CD8-positive, alpha-beta memory T cell (primary cell): Measurements from ENCODE around the gene ERBB2. TPM values are rescaled to one million over a fixed set of nuclear protein-coding genes. Genes with fewer than 3 reads are reported as not detected.
"Not testable (repeated sequence)": the region's sequence is repeated elsewhere in the genome, so short reads cannot be mapped to it uniquely, and the experiment has no call there.

Experiments
- CTCF ChIA-PET: fragments of 350-600 bp; sonication (Branson Sonifier 250); formaldehyde crosslinking; loops from one replicate; lab custom pipeline; 2021; ENCODE audit warnings: antibody characterized with exemption; lab: Charles Lee
- POLR2A ChIA-PET: fragments of 350-600 bp; sonication (Branson Sonifier 250); formaldehyde crosslinking; loops from one replicate; lab custom pipeline; 2021; ENCODE audit warnings: antibody characterized with exemption; lab: Charles Lee
- DNase-seq, 5 donors: peaks; one replicate each; pipeline versions ENCODE4 v3.0.0 to v3.0.0-alpha.2; 2020 to 2022; ENCODE audit warnings: mixed read lengths in 1 of 5
- H3K27ac ChIP-seq: one replicate; pipeline ENCODE4 v1.7.0; 2013; ENCODE audit warnings: low read depth, mild to moderate bottlenecking, low read length, moderate library complexity
- H3K27me3 ChIP-seq: 2 replicates; pipeline ENCODE4 v1.7.0; 2013; ENCODE audit warnings: low read length, mild to moderate bottlenecking; ENCODE audit not compliant: insufficient read depth, poor library complexity, severe bottlenecking
- H3K36me3 ChIP-seq: 2 replicates; pipeline ENCODE4 v1.7.0; 2013; ENCODE audit warnings: mild to moderate bottlenecking, low read length, moderate library complexity; ENCODE audit not compliant: insufficient read depth
- H3K4me1 ChIP-seq: 2 replicates; pipeline ENCODE4 v1.7.0; 2013; ENCODE audit warnings: mild to moderate bottlenecking, low read length, moderate library complexity; ENCODE audit not compliant: insufficient read depth
- H3K4me3 ChIP-seq: 2 replicates; pipeline ENCODE4 v1.7.0; 2013; ENCODE audit warnings: mild to moderate bottlenecking, low read length
- H3K9me3 ChIP-seq: 2 replicates; pipeline ENCODE4 v1.7.0; 2013; ENCODE audit warnings: mild to moderate bottlenecking, low read length
- H3K27ac Mint-ChIP-seq, 8 donors: one replicate each; pipeline ENCODE4 v1.8.0; 2020 to 2021; ENCODE audit warnings: mixed read lengths in 8 of 8, mild to moderate bottlenecking in 6 of 8, inconsistent platforms in 3 of 8, moderate library complexity in 3 of 8
- H3K27me3 Mint-ChIP-seq, 2 donors: one replicate each; pipeline ENCODE4 v1.8.0; 2020 to 2021; ENCODE audit warnings: mixed read lengths in 2 of 2, mild to moderate bottlenecking in 1 of 2, moderate library complexity in 1 of 2
- H3K36me3 Mint-ChIP-seq, 3 donors: one replicate each; pipeline ENCODE4 v1.8.0; 2020 to 2021; ENCODE audit warnings: mixed read lengths in 3 of 3, inconsistent platforms in 1 of 3, mild to moderate bottlenecking in 1 of 3
- H3K4me1 Mint-ChIP-seq, 3 donors: one replicate each; pipeline ENCODE4 v1.8.0; 2020 to 2021; ENCODE audit warnings: mixed read lengths in 3 of 3, inconsistent platforms in 1 of 3, mild to moderate bottlenecking in 1 of 3
- H3K4me3 Mint-ChIP-seq, 7 donors: one replicate each; pipeline ENCODE4 v1.8.0; 2020 to 2021; ENCODE audit warnings: mixed read lengths in 7 of 7, mild to moderate bottlenecking in 6 of 7, moderate library complexity in 4 of 7, inconsistent platforms in 2 of 7
- H3K9me3 Mint-ChIP-seq, 5 donors: one replicate each; pipeline ENCODE4 v1.8.0; 2020 to 2022; ENCODE audit warnings: mixed read lengths in 5 of 5, mild to moderate bottlenecking in 3 of 5, moderate library complexity in 2 of 5, inconsistent platforms in 1 of 5
- polyA plus RNA-seq: library from polyadenylated mRNA; unstranded; fragments of 300-500 nt; fragmentation: Illumina TruSeq; gene quantifications from one replicate; pipeline ENCODE4 v1.2.3, GENCODE V29; 2021
- total RNA-seq, 2 experiments: library from RNA; stranded (reverse); gene quantifications; one replicate each; pipeline ENCODE4 v1.2.3, GENCODE V29; 2021

Gene ERBB2
- total and polyA plus RNA-seq, 3 experiments from 2014 or later = 2.4 to 3.9 (median 3.6) TPM

GRCh38 chr17:39744075-39744835 is 44.4 kb downstream of the ERBB2 start:
- no peaks in the 10 kb centered on the region for H3K36me3 ChIP-seq
- H3K27ac ChIP-seq = no peak overlapping the region
- ChIA-PET CTCF (interaction anchor here (0.8 kb wide), 1 partner anchor 123 kb away, joined by 5 read pairs; no protein-coding TSS in a partner anchor), POLR2A (no interaction called here)
- H3K36me3 Mint-ChIP-seq = no peaks in the 10 kb centered on the region
- H3K4me3 Mint-ChIP-seq = no peak overlapping the region
- H3K9me3 Mint-ChIP-seq = no peaks in the 10 kb centered on the region
- no peaks in the 10 kb centered on the region for H3K9me3 ChIP-seq
- DNase-seq = no peak
- no peak overlapping the region for H3K4me3 ChIP-seq
- peaks cover 14 to 22% of the 10 kb centered on the region in 2 donors for H3K27me3 Mint-ChIP-seq
- H3K4me1 ChIP-seq = no peaks in the 10 kb centered on the region
- no peaks in the 10 kb centered on the region for H3K4me1 Mint-ChIP-seq
- no peak overlapping the region for H3K27ac Mint-ChIP-seq
- H3K27me3 ChIP-seq = no peaks in the 10 kb centered on the region

- Mint-ChIP-seq H3K9me3 (no peaks in the 10 kb centered on the region), H3K27me3 (peaks cover 13 to 17% of the 10 kb centered on the region in 2 donors), H3K4me1 (no peaks in the 10 kb centered on the region), H3K36me3 (no peaks in the 10 kb centered on the region), H3K4me3 (no peak overlapping the region), H3K27ac (peak overlapping the region in 1 of 8 donors; percentile 29)
- Histone ChIP-seq H3K4me3 (no peak overlapping the region), H3K9me3 (no peaks in the 10 kb centered on the region), H3K36me3 (no peaks in the 10 kb centered on the region), H3K27ac (no peak overlapping the region), H3K4me1 (no peaks in the 10 kb centered on the region), H3K27me3 (no peaks in the 10 kb centered on the region)
- ChIA-PET CTCF (interaction anchor here (0.8 kb wide), 1 partner anchor 123 kb away, joined by 5 read pairs; no protein-coding TSS in a partner anchor), POLR2A (no interaction called here)
- no peak for DNase-seq
Observed at GRCh38 chr17:39744836-39745215, 45.0 kb downstream of the ERBB2 start.

GRCh38 chr17:39745335-39746144 is 45.7 kb downstream of the ERBB2 start:
- Mint-ChIP-seq H3K9me3 (no peaks in the 10 kb centered on the region), H3K27me3 (peaks cover 11% of the 10 kb centered on the region in 2 donors), H3K4me1 (no peaks in the 10 kb centered on the region), H3K36me3 (no peaks in the 10 kb centered on the region), H3K4me3 (peak overlapping the region in 1 of 7 donors; percentile 78), H3K27ac (no peak overlapping the region)
- Histone ChIP-seq H3K9me3 (no peaks in the 10 kb centered on the region), H3K4me1 (no peaks in the 10 kb centered on the region), H3K27ac (no peak overlapping the region), H3K36me3 (no peaks in the 10 kb centered on the region), H3K27me3 (no peaks in the 10 kb centered on the region), H3K4me3 (no peak overlapping the region)
- CTCF ChIA-PET = no interaction called here
- DNase-seq = no peak
- POLR2A ChIA-PET = no interaction called here

- POLR2A ChIA-PET = no interaction called here
- Histone ChIP-seq H3K9me3 (no peaks in the 10 kb centered on the region), H3K27ac (no peak overlapping the region), H3K36me3 (no peaks in the 10 kb centered on the region), H3K4me1 (no peaks in the 10 kb centered on the region), H3K27me3 (no peaks in the 10 kb centered on the region), H3K4me3 (no peak overlapping the region)
- no peaks in the 10 kb centered on the region for H3K36me3 Mint-ChIP-seq
- no peak overlapping the region for H3K27ac Mint-ChIP-seq
- H3K9me3 Mint-ChIP-seq = no peaks in the 10 kb centered on the region
- H3K27me3 Mint-ChIP-seq = peaks cover 5 to 10% of the 10 kb centered on the region in 2 donors
- CTCF ChIA-PET = no interaction called here
- H3K4me1 Mint-ChIP-seq = no peaks in the 10 kb centered on the region
- H3K4me3 Mint-ChIP-seq = no peak overlapping the region
- DNase-seq = no peak
Observed at GRCh38 chr17:39746145-39746461, 46.2 kb downstream of the ERBB2 start.

- H3K36me3 ChIP-seq = no peaks in the 10 kb centered on the region
- Mint-ChIP-seq H3K27ac (peak overlapping the region in 1 of 8 donors; percentile 29), H3K4me1 (peaks cover 6 to 8% (median 6%) of the 10 kb centered on the region in 3 donors), H3K4me3 (peak overlapping the region in 1 of 7 donors; percentile 27), H3K36me3 (no peaks in the 10 kb centered on the region), H3K9me3 (no peaks in the 10 kb centered on the region), H3K27me3 (peaks cover 5 to 7% of the 10 kb centered on the region in 2 donors)
- no peak overlapping the region for H3K4me3 ChIP-seq
- no peaks in the 10 kb centered on the region for H3K9me3 ChIP-seq
- H3K4me1 ChIP-seq = peaks cover under 1% of the 10 kb centered on the region
- ChIA-PET CTCF (interaction anchor here (0.6 kb wide), 1 partner anchor 17 kb away, joined by 3 read pairs; no protein-coding TSS in a partner anchor), POLR2A (no interaction called here)
- DNase-seq = no peak
- no peak overlapping the region for H3K27ac ChIP-seq
- H3K27me3 ChIP-seq = no peaks in the 10 kb centered on the region
Observed at GRCh38 chr17:39747745-39748144, 47.9 kb downstream of the ERBB2 start.

GRCh38 chr17:39748444-39749034 is 48.7 kb downstream of the ERBB2 start:
- H3K36me3 Mint-ChIP-seq, H3K4me1 ChIP-seq, H3K4me3 ChIP-seq, H3K9me3 ChIP-seq, POLR2A ChIA-PET, H3K27me3 Mint-ChIP-seq, H3K27me3 ChIP-seq, H3K4me3 Mint-ChIP-seq, H3K36me3 ChIP-seq, H3K27ac ChIP-seq, H3K9me3 Mint-ChIP-seq: not testable (repeated sequence)
- DNase-seq = peak in 1 of 5 donors; percentile 6
- CTCF ChIA-PET = interaction anchor here (1.1 to 2.5 kb wide), 3 partner anchors 94 to 127 kb away, joined by 3 to 7 read pairs (median 4); no protein-coding TSS in a partner anchor
- Mint-ChIP-seq H3K4me1 (peaks cover 12 to 16% (median 14%) of the 10 kb centered on the region in 3 donors), H3K27ac (peak overlapping the region in 1 of 8 donors; percentile 66)

- POLR2A ChIA-PET = no interaction called here
- H3K4me3 Mint-ChIP-seq = peak overlapping the region in 1 of 7 donors; percentile 45
- no peak overlapping the region for H3K27ac ChIP-seq
Observed at GRCh38 chr17:39750131-39751015, 50.5 kb downstream of the ERBB2 start.

More at GRCh38 chr17:39750131-39751015, 50.5 kb downstream of the ERBB2 start:
- H3K9me3 Mint-ChIP-seq = no peaks in the 10 kb centered on the region
- CTCF ChIA-PET = interaction anchor here (1.0 to 2.5 kb wide), 2 partner anchors 20 to 129 kb away, joined by 4 to 7 read pairs; partner anchors contain the start of gene MIEN1
- H3K27ac Mint-ChIP-seq = peak overlapping the region in 2 of 8 donors; percentile 50 to 54
- Histone ChIP-seq H3K4me3 (no peak overlapping the region), H3K36me3 (no peaks in the 10 kb centered on the region), H3K9me3 (no peaks in the 10 kb centered on the region), H3K4me1 (peaks cover 18% of the 10 kb centered on the region), H3K27me3 (no peaks in the 10 kb centered on the region)
- DNase-seq = peak in 1 of 5 donors; percentile 18
- peaks cover 0 to 2% of the 10 kb centered on the region in 2 donors for H3K27me3 Mint-ChIP-seq
- H3K36me3 Mint-ChIP-seq = no peaks in the 10 kb centered on the region
- peaks cover 18 to 22% (median 20%) of the 10 kb centered on the region in 3 donors for H3K4me1 Mint-ChIP-seq
